Amniotic epithelial cell (primary cell): ENCODE measurements around the gene NPVF.

Experiments used
- DNase-seq: peaks from one replicate; pipeline ENCODE4 v3.0.0-alpha.2; 2010; ENCODE audit warnings: low read depth

NPVF gene

GRCh38 chr7:25234336-25234735, 6.0 kb upstream of the NPVF start:
- DNase-seq = no peak

GRCh38 chr7:25223206-25223605, 5.1 kb downstream of the NPVF start:
- no peak for DNase-seq

- DNase-seq = no peak
These were observed 5.6 kb downstream of the NPVF start for GRCh38 chr7:25222666-25223065.

- DNase-seq = no peak
These were observed 7.3 kb downstream of the NPVF start for GRCh38 chr7:25221009-25221408.

GRCh38 chr7:25218191-25218590, 10.1 kb downstream of the NPVF start:
- DNase-seq = no peak

- peak; percentile 44 for DNase-seq
These were observed 11.4 kb downstream of the NPVF start for GRCh38 chr7:25216837-25217236.

GRCh38 chr7:25215694-25216335, 12.5 kb downstream of the NPVF start:
- no peak for DNase-seq

- no peak for DNase-seq
These were observed 19.6 kb downstream of the NPVF start for GRCh38 chr7:25208525-25209221.

- DNase-seq = no peak
These were observed 20.4 kb downstream of the NPVF start for GRCh38 chr7:25207887-25208286.

- DNase-seq = no peak
These were observed 21.5 kb downstream of the NPVF start for GRCh38 chr7:25206765-25207164.

GRCh38 chr7:25196132-25196896, 32.0 kb downstream of the NPVF start:
- peak; percentile 12 for DNase-seq

GRCh38 chr7:25194036-25194435, 34.2 kb downstream of the NPVF start:
- no peak for DNase-seq

- DNase-seq = no peak
These were observed 36.2 kb downstream of the NPVF start for GRCh38 chr7:25192043-25192442.

- DNase-seq = no peak
These were observed 39.1 kb downstream of the NPVF start for GRCh38 chr7:25189197-25189596.

GRCh38 chr7:25187932-25188331, 40.4 kb downstream of the NPVF start:
- no peak for DNase-seq

- no peak for DNase-seq
These were observed 41.9 kb downstream of the NPVF start for GRCh38 chr7:25186436-25186835.

- DNase-seq = no peak
These were observed 46.8 kb downstream of the NPVF start for GRCh38 chr7:25181532-25181931.

GRCh38 chr7:25180946-25181345, 47.3 kb downstream of the NPVF start:
- peak; percentile 28 for DNase-seq

GRCh38 chr7:25180592-25180923, 47.7 kb downstream of the NPVF start:
- no peak for DNase-seq

- DNase-seq = peak; percentile 60
These were observed 48.3 kb downstream of the NPVF start for GRCh38 chr7:25179771-25180591.

- no peak for DNase-seq
These were observed 49.0 kb downstream of the NPVF start for GRCh38 chr7:25179325-25179724.
